Endodermal cell (in vitro differentiated cells): ENCODE results near the gene SLC28A1. TPM values are rescaled to one million over a fixed set of nuclear protein-coding genes. Genes with fewer than 3 reads are reported as not detected.

Experiments
- DNase-seq: peaks from one replicate; pipeline ENCODE4 v3.0.0-alpha.2; 2017
- H3K27ac ChIP-seq: 2 replicates; pipeline ENCODE4 v1.5.1; 2013; ENCODE audit warnings: mild to moderate bottlenecking, low read depth, low read length, moderate library complexity
- H3K27me3 ChIP-seq: 2 replicates; pipeline ENCODE4 v1.6.1; 2013; ENCODE audit warnings: mild to moderate bottlenecking, low read length, moderate library complexity; ENCODE audit not compliant: insufficient read depth, control insufficient read depth, poor library complexity, severe bottlenecking
- H3K36me3 ChIP-seq: 2 replicates; pipeline ENCODE4 v1.7.0; 2013; ENCODE audit warnings: mild to moderate bottlenecking, low read length, moderate library complexity; ENCODE audit not compliant: control insufficient read depth, insufficient read depth
- H3K4me1 ChIP-seq: one replicate; pipeline ENCODE4 v1.7.0; 2013; ENCODE audit warnings: low read length; ENCODE audit not compliant: control insufficient read depth, insufficient read depth
- H3K4me3 ChIP-seq: 2 replicates; pipeline ENCODE4 v1.5.1; 2013; ENCODE audit warnings: mild to moderate bottlenecking, low read length, moderate library complexity
- H3K9ac ChIP-seq: 2 replicates; pipeline ENCODE4 v1.6.1; 2013; ENCODE audit warnings: mild to moderate bottlenecking, low read length, moderate library complexity; ENCODE audit not compliant: poor library complexity, severe bottlenecking; ENCODE audit errors: extremely low read depth
- H3K9me3 ChIP-seq: 2 replicates; pipeline ENCODE4 v1.6.1; 2013; ENCODE audit warnings: mild to moderate bottlenecking, low read length, moderate library complexity; ENCODE audit not compliant: control insufficient read depth
- H3K27ac Mint-ChIP-seq: 2 replicates; pipeline ENCODE4 v1.8.0; 2020; ENCODE audit warnings: mixed read lengths
- H3K27me3 Mint-ChIP-seq: 2 replicates; pipeline ENCODE4 v1.8.0; 2021; ENCODE audit warnings: mild to moderate bottlenecking, mixed read lengths; ENCODE audit not compliant: insufficient read depth
- H3K36me3 Mint-ChIP-seq: 2 replicates; pipeline ENCODE4 v1.8.0; 2020; ENCODE audit warnings: low read depth, mixed read lengths
- H3K4me1 Mint-ChIP-seq: 2 replicates; pipeline ENCODE4 v1.8.0; 2020; ENCODE audit warnings: mixed read lengths
- H3K4me3 Mint-ChIP-seq: 2 replicates; pipeline ENCODE4 v1.8.0; 2020; ENCODE audit warnings: mild to moderate bottlenecking, moderate library complexity, mixed read lengths
- H3K9me3 Mint-ChIP-seq: 2 replicates; pipeline ENCODE4 v1.8.0; 2020; ENCODE audit warnings: mild to moderate bottlenecking, mixed read lengths
- WGBS, 2 experiments: methylation state at CpG; one replicate each; pipeline versions ENCODE4 v1.1.5 to v1.1.7; 2013; ENCODE audit warnings: missing lambda C conversion rate in 2 of 2, mixed read lengths in 1 of 2; ENCODE audit not compliant: insufficient coverage in 1 of 2, insufficient read length in 1 of 2; 5-methylcytosine and 5-hydroxymethylcytosine counted together
- total RNA-seq, 2 donors: library from RNA; stranded (reverse); fragmentation: NEBNext Ultra II Directional in 1 of 2; extraction: Animal tissue kit (Norgen Biotek cat#: 25700) in 1 of 2; gene quantifications; 2 replicates in 1 of 2; 3 replicates in 1 of 2; pipeline ENCODE4 v1.2.1, GENCODE V29; 2021
- TF ChIP-seq, protein P1 (sequence below): fragments of 200-600 bp; sonication (generic); conservative IDR thresholded peaks from 2 replicates; pipeline ENCODE4 v1.5.0; 2021; ENCODE audit warnings: antibody characterized with exemption, mild to moderate bottlenecking

SLC28A1 gene
- total RNA-seq, 2 donors from 2014 or later: not detected

DNA sequence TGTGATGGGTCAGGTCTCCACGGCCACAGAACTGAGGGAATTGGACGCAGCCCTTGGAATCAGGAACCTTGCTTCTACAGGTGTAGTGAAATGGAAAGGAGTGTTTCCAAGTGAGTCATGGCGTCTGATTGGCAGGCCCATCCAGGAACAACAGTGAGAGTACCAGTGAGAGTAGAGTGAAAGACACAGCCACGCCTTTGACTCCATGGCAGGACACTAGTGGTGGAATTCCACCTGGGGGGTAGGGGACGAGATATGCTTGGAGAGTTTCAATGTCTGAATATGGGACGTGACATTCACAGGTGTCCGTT lies 3.0 kb upstream of the SLC28A1 start:
- H3K9ac ChIP-seq: no peak overlapping the region
- H3K27ac ChIP-seq: no peak overlapping the region
- TF ChIP-seq, protein P1, sequence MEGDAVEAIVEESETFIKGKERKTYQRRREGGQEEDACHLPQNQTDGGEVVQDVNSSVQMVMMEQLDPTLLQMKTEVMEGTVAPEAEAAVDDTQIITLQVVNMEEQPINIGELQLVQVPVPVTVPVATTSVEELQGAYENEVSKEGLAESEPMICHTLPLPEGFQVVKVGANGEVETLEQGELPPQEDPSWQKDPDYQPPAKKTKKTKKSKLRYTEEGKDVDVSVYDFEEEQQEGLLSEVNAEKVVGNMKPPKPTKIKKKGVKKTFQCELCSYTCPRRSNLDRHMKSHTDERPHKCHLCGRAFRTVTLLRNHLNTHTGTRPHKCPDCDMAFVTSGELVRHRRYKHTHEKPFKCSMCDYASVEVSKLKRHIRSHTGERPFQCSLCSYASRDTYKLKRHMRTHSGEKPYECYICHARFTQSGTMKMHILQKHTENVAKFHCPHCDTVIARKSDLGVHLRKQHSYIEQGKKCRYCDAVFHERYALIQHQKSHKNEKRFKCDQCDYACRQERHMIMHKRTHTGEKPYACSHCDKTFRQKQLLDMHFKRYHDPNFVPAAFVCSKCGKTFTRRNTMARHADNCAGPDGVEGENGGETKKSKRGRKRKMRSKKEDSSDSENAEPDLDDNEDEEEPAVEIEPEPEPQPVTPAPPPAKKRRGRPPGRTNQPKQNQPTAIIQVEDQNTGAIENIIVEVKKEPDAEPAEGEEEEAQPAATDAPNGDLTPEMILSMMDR: no peak
- H3K4me1 ChIP-seq: no peaks in the 10 kb centered on the region
- H3K9me3 Mint-ChIP-seq: no peaks in the 10 kb centered on the region
- H3K27me3 ChIP-seq: no peaks in the 10 kb centered on the region
- no peaks in the 10 kb centered on the region for H3K36me3 ChIP-seq
- no peak for DNase-seq
- no peaks in the 10 kb centered on the region for H3K9me3 ChIP-seq
- peaks cover 2% of the 10 kb centered on the region for H3K4me1 Mint-ChIP-seq
- H3K4me3 ChIP-seq: no peak overlapping the region
- 92 to 97% methylated on average over 7 of the region's 7 CpGs for WGBS, 2 experiments
- no peaks in the 10 kb centered on the region for H3K36me3 Mint-ChIP-seq
- peaks cover 2% of the 10 kb centered on the region for H3K27me3 Mint-ChIP-seq
- no peak overlapping the region for H3K27ac Mint-ChIP-seq
- no peak overlapping the region for H3K4me3 Mint-ChIP-seq

- 89 to 91% methylated on average over 5 to 6 of the region's 6 CpGs for WGBS, 2 experiments
- no peaks in the 10 kb centered on the region for H3K9me3 Mint-ChIP-seq
- H3K27me3 ChIP-seq: no peaks in the 10 kb centered on the region
- no peak overlapping the region for H3K4me3 ChIP-seq
- TF ChIP-seq, protein P1: no peak
- H3K36me3 ChIP-seq: no peaks in the 10 kb centered on the region
- H3K9me3 ChIP-seq: no peaks in the 10 kb centered on the region
- H3K36me3 Mint-ChIP-seq: no peaks in the 10 kb centered on the region
- H3K27ac ChIP-seq: no peak overlapping the region
- H3K27ac Mint-ChIP-seq: no peak overlapping the region
- peaks cover 2% of the 10 kb centered on the region for H3K27me3 Mint-ChIP-seq
- no peaks in the 10 kb centered on the region for H3K4me1 Mint-ChIP-seq
- H3K9ac ChIP-seq: no peak overlapping the region
- DNase-seq: no peak
- H3K4me3 Mint-ChIP-seq: no peak overlapping the region
- H3K4me1 ChIP-seq: no peaks in the 10 kb centered on the region
Observed at GRCh38 chr15:84883466-84883865, 996 bp upstream of the SLC28A1 start.

DNA sequence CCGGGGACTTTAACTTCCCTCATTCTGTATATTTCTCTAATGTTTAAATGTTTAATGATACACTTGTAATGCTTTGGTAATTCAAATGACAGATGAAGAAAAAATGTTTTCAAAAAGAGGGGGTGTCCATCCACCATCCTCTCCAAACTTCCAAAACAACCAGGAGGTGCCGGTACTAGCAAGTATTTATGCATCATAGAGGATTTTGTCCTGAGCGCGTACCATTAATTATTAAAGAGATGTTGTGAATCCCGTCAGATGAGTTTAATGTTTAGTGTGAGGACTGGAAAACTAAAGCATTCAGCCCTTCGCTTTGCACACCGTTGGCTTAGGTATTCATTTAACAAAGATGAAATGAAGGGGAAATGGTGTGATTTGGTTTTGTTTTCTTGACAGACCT lies 1.3 kb downstream of the SLC28A1 start:
- H3K36me3 Mint-ChIP-seq: no peaks in the 10 kb centered on the region
- H3K27ac Mint-ChIP-seq: no peak overlapping the region
- Histone ChIP-seq H3K4me3 (no peak overlapping the region), H3K27me3 (no peaks in the 10 kb centered on the region), H3K9ac (no peak overlapping the region), H3K36me3 (no peaks in the 10 kb centered on the region), H3K4me1 (no peaks in the 10 kb centered on the region), H3K27ac (no peak overlapping the region), H3K9me3 (no peaks in the 10 kb centered on the region)
- H3K9me3 Mint-ChIP-seq: no peaks in the 10 kb centered on the region
- no peaks in the 10 kb centered on the region for H3K4me1 Mint-ChIP-seq
- TF ChIP-seq, protein P1: no peak
- no peak for DNase-seq
- H3K27me3 Mint-ChIP-seq: no peaks in the 10 kb centered on the region
- no peak overlapping the region for H3K4me3 Mint-ChIP-seq
- 95 to 100% methylated on average over 4 to 6 of the region's 7 CpGs for WGBS, 2 experiments
